ENCODE measurements around the gene BMP6.

Gene BMP6

DNA sequence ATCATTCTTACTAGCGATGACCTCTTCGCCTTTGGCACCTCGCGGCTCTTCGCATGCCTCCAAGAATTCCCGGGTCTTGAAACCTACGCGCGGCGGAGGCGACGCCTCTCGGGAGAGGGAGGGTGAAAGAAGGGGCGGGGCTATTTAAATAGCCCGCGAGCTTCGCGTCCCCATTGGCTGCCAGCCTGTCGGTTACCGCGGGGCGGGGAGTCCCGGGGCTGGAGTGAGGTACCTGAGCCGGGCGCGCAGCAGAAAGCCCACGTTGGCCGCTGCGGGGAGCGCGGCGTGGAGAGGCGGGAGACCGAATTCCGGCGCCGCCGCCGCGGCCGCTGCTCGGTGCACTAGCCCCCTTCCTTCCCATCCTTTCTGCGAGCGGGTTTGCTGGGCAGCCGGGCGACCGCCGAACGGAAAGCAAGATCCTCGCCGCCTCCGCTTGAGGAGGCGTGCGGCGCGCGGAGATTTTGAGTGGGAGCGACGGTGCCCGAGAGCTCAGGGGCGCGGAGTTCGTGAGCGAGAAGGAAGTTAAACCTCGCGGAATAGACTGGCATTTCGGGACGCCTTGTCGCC is at the start of gene BMP6:
Gene BMP6 (plus strand): TSS at position 251 of the 567 bp plus-strand sequence. CDS start 857 bp downstream, outside the sequence.
- DNase-seq = peak; percentile 80

DNA sequence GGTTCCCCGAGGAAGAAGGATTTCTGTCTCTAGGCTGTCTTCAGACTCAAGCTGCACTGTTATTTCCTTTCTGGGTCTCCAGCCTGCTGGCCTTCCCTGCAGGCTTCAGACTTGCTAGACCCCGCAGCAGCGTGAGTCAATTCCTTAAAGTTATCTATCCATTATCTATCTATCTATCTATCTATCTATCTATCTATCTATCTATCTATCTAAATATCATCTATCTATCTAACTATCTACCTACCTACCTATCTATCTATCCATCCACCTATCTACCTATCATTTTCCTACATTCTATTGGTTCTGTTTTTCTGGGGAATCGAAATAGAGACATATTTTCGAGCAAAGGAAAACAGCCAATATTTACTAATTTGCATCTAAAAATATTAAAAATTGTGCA is 48.7 kb upstream of the BMP6 start:
- DNase-seq = no peak

DNA sequence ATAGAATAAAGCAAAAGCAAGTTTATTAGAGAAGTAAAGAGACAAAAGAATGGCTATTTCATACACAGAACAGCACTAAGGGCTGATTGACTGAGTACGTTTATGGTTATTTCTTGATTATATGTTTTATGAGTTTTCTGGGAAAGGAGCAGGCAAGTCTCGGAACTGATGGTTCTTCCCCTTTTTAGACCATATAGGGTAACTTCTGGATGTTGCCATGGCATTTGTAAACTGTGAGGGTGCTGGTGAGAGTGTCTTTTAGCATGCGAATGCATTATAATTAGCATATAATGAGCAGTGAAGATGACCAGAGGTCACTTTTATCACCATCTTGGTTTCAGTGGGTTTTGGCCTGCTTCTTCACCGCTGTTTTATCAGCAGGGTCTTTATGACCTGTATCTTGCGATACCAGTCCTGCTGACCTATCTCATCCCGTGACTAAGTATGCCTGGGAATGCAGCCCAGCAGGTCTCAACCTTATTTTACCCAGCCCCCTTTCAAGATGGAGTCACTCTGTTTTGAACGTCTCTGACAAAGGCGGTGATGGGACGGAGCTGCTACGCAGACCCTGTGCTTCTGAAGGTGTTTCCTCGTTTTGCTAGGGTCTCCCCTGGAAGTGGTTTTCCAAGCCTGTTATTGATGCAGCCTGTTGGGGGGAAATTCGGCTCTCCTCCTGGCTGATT is 45.4 kb upstream of the BMP6 start:
- DNase-seq = no peak

DNA sequence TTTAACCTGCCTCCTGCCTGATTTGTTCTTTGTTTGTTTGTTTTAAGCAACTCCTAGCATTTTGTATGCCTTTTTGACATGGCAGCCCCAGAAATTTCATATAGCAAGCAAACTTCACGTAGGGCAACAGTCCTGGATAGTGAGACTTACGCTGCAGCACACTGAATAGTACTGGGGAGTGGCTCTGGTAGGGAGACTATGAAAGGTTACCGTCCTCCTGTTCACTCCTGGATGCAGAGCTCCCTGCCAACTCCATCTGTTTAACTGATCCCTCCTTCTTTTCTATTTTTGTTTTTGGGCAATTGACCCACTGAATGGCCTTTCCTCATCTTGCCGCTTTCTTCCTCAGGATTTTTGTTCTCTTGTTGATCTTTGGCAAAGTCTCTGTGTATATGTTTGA is 44.5 kb upstream of the BMP6 start:
- DNase-seq = no peak

DNA sequence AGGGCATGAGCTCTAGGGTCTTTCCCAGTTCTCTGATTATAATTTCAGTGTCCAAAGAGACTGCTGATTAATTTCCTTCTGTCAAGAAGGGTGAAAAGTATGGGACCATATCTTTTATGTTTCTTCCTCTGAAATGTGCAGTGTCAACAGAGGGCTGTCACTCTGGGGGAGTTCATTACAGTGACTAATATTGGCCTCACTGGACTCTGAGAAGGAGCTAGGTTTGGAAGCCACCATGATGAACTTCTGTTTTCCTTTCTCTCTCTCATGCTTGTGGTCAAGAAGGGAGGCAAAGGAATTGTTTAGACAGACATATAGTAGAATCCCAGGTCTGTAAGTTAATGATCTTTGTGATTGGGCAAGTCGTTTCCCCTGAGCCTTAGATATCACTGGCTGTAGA is 41.8 kb upstream of the BMP6 start:
- no peak for DNase-seq

DNA sequence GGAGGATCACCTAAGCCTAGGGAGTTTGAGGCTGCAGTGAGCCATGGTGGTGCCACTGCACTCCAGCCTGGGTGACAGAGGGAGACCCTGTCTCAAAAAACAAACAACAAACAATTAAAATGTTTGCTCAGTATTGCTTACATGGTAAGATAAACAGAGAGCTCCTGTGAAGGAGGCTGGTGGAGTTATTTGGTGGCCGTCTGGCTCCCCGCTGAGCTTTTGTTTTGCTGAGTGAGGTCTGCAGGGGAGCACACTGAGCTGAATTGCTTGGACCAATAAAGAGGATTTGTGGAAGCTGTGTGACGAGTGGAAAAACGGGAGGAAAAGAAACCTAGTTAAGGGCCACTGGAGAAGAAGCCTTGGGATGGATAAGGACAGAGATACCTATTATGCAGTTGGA is 41.1 kb upstream of the BMP6 start:
- no peak for DNase-seq

DNA sequence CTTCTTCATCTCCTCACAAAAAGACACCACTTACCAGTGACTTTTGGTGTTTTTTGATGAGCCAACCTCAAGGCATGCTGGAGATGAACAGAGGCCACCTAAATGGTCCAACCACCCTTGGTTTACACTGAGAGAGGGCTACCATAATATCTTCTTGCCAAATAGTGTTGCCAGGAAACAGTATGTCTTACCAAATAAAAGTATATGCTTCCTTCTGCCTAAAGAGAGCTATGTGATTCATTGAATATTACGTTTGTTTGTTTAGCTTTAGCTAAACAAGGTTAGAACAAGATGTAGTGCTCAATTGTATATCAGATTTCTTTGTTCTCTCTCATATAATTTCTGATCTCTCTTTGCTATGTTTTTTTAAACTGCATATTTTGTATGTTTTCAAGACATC is 40.6 kb upstream of the BMP6 start:
- no peak for DNase-seq

DNA sequence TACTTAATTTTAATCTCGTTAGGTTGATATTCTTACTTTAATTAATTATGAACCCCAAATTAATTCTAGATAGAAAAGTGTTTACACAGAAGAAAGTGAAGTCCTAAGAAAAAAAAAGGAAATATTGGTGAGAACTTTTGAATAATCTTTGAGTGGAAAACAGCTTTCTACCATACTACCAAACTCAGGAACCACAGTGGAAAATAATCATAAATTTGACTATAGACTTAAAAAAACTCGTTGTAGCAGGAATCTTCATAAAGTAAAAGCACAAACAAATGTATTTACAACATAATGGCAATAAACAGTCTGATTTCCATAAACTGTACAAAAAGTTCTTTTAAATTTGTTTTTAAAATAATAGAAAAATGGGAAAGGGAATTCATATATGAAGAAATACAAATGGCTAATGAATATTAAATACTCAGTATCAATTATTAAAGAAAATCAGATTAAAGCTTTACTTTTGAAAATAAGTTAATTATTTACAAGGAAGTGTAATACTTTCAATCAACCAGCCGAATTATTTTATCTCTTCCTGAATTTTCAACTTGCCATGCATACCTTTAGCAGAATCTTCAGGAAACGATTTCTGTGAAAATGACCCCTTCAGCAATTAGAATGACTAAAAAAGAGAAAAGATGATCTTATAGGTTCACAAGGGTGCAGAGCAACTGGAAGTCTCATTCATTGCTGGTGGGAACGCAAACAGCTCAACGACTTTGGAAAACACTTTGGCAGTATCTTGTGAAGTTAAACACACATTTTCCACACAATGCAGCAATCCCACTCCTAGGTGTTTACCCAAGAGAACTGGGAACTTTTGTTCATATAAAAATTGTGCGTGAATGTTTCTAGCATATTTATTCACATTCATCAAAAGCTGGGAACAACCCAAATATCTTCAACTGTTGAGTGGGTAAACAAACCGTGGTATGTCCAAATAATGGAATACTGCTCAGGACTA is 38.5 kb upstream of the BMP6 start:
- DNase-seq = no peak

DNA sequence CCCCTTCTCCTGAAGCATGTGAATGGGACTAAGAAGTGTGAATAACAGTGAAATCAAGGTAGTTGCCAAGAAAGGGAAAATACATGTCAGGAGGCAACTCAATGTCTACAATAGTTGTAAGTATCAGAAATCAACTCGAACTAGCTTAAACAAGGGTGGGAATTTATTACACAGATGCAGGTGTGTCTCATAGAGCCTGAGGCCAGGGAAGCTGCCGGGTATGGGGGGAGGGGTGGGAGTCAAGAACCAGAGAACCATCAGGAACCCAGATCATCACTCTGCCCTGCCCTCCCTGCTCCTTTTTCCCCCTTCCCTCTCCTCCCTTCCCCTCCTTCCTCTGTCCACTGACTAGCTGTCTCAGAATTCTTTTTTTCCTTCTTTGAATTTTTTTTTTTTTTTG is 34.9 kb upstream of the BMP6 start:
- DNase-seq = no peak

DNA sequence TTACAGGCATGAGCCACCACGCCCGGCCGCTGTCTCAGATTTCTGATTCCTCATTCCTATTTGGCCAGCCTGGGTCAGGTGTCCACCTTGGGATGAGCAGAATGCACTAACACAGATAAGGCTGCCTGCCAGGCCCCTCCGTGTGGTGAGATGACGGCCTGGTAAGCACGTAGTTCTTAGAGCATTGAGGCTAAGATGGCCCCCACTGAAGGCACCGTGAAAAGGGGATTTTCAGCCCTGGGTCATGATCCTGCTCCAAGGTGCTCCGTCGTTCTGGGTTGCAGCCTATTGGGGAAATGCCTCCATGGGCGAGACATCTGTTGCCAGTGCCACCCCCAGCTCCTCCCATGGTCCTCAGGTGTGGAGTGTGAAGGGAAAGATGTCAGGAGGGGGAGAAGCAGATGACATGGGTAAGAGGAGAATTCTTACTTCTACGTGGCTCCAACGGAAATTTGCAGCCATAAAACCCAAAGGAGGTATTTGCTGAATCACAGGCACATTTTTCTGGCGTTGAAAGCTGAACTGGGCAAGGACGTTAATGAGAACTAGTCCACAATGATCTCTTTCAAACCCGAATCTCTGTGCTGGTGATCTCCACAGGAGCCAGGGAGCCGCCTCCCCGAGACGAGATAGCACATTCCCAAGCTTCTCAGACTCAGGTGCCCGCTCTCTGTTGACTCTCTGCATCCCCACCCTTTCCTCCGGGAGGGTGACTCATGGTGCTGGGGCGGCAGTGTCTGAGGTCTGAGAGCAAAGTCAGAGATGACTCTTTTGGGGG is 34.0 kb upstream of the BMP6 start:
- DNase-seq = no peak

DNA sequence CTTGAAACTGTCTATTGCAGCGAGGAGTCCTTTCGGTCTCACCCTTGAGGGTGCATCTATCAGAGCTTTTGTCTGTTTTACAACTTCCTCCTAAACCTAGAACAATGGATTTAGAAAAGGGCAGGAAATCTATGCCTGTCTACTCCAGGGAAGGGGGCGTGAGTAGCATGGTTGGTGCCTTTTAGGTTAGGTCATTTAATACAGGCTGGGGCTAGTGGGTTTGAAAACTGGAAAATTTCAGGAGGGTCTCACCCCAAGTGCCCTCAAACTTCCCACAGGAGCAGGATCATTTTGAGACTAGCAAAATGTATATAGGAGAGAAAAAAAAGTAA is 33.5 kb upstream of the BMP6 start:
- DNase-seq = no peak

DNA sequence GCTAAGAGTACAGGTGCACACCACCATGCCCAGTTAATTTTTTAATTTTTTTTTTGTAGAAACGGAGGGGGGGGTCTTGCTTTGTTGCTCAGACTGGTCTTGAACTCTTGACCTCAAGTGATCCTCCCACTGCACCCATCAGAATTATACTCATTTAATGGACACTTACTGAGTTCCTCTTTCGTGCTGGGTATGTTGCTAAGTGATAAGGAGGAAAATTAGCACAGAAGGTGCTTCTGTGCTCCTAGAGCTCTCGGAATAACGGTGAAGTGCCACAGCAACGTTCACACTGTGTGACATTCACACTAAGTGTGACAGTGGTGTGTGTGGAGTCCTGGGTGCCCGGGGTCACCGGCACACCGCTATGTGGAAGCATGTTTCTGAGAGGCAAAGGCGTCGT is 32.1 kb upstream of the BMP6 start:
- no peak for DNase-seq

DNA sequence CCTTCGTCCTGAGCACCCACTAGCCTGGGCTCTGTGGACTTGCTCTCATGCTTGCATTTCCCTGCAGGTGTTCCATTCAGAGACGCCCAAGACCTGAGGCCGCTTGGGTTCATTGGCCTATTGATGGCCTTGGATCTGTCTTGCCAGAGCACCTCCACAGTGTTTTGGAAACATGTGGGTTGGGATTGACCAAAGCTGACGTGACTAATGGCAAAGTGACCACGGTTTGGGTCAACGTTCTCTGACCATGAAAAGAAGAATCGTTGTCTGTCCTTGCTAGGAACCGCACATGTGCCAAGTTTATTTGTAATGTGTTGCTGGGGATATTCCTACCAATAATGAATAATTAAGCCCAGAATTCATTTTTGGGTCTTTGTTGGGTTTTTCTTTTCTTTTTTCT is 29.8 kb upstream of the BMP6 start:
- no peak for DNase-seq

DNA sequence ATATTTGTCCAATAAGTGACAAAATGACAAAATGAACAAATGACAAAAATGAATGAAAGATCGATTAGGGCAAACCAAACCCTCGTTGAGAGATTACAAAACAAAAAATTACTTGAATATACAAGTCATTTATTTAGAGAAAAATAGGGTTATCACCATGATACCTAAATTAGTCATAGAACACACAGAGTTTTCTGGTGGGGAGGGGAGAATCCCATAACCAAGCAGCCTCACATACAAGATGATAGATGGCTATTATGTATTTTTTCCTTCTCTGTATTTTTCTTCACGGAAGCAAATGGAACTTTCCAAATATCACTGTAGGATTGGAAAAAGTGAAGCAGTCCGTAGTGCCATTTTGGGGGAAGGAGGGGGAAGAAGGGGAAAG is 28.5 kb upstream of the BMP6 start:
- no peak for DNase-seq

DNA sequence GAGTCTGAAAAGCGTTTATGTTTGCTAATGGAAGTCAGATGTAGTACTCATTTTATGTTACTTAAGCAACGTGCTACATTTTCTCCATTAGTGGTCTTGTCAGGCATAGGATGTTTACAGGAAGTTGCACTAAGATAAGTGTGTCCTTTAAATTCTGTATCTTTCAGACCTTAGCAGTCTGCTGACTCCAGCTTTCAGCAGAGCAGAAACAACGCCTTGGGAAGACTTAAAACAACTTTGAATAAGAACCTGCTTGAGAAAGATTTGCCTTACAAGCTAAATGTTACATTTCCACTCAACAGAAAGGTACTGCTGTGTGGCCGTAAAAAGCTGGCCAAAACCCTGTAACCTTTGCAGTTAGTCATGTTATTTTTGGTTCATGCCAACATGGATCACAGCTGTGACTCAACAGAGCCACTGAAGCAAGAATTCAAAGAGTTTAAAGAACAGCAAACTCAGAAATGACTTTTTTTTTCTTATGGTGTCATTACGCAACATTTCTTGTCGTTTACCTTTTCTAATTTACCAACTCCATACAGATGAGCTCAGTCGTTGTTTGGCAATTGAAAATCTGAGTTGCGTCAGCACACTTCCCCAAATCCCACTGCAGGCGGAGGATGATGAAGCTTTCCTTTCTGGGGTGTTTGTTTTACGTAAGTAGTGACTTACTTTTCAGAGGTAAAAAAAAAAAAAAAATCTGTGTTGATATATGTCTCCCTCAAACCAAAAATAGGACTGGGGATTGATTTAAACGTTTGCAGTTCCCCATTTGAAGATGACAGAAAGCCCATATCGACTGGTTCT is 27.9 kb upstream of the BMP6 start:
- no peak for DNase-seq

DNA sequence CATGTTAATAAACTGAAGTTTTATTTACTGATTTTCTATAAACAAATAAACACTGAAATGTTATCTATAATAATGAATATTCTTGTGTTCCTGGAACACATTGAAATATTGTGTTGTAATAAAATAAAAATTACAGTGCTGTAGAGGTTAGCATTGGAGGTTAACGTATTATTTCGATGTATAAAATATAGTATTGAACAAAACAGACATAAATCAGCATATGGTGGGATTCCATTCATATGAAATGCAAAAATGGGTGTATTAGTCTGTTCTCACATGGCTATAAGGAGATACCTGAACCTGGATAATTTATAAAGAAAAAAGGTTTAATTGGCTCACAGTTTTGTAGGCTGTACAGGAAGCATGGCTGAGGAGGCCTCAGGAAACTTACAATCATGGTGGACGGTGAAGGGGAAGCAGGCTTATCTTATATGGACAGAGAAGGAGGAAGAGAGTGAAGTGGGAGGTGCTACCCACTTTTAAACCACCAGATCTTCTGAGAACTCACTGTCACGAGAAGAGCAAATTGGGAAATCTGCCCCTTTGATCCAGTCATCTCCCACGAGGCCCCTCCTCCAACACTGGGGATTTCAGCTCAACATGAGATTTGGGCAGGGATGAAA is 24.6 kb upstream of the BMP6 start:
- no peak for DNase-seq

DNA sequence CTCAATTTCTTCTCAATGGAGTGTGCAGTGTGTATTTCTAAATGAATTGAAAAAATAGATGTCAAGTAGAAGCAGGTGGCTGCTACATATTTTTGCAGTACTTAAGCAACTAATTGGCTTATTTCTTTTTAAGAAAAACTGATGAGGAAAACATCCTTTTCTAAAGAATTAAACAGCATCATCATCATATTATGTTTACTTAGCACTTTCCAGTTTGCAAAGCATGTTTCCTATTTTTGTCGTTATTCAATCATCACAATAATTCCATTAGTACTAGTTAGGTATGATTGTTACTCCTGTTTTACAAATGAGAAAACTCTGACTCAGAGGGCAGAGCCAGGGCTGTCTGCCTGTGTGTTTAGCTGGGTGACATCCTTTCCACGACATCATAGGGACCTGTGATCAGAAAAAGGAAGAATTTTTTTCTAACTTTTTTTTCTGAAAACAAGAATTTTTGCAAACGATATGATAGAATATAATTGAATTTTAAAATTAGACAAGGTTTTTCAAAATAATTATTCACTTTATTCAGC is 22.7 kb upstream of the BMP6 start:
- no peak for DNase-seq

DNA sequence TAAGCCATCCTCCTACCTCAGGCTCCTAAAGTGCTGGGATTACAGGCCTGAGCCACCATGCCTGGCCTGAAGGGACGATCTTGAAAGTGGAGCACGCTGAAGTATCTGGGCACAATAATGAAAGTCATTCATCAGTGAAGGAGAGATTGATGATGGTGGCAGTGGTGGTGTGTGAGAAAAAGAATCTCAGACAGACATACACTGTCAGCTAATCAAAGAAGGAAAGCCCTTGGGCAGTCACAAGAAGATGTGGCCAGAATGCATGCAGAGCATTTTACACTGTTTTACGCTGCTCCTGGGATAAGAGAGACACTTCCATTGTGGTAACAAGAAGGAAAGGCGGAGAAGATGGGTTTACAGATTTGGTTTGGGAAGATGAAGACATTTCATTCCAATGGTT is 20.4 kb upstream of the BMP6 start:
- no peak for DNase-seq

DNA sequence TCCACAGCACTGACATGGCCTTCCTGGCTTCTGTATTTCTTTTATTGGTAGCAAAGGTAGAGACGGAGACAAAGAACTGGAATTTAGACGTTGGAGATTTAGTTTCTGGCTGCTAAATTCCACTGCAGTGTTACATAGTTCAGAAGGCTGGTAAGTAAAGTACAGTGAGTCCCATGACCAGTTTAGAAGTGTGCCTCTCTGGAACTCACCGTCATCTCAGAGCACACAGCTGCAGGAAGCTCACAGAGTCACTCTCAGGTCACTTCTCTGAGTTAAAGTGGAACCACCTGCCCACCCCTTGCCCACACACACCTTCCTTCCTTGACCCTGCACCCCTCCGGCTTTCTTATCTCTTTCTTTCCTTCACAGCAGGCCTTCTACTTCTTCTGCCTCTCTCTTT is 19.6 kb upstream of the BMP6 start:
- no peak for DNase-seq

DNA sequence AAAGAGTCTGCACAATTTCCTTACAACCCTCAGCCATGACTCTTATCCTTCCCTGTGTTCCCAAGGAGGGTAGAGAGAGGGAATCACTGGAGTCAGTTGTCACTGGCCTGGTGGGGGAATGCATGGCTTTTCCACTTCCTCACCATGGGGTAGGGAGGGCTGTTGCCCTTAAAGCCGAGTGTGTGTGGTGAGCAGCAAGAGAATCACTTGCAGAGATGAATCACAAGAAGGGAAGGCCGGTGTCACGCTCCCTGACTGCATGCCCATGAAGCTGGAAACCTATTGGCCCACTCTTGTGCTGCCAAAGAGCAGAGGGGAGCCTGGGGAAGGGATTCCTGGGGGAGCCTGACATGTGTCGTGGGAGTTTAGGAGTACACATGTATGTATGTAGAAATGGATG is 18.1 kb upstream of the BMP6 start:
- no peak for DNase-seq

DNA sequence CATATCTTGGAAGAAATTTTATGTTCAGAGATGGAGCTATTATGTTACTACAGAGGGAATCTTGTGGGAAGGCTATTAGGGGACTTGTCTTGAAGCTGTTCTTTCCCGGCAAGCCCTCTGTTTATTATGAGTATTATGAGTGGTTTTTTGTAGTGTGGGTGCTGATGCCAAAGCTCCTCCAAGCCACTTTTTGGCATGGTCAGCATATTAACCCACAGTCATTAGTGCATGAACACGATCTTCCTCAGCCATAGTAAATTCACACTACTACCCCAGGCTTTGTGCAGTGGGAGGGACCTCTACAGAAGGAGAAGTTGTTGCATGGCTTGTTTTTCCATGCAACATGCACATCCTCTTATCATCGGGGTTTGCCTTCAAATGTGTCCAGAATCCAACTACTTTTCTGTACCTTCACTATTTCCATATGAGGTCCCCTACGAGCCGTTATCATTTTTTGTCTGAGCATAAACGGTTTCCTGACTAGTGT is 6.5 kb upstream of the BMP6 start:
- no peak for DNase-seq

DNA sequence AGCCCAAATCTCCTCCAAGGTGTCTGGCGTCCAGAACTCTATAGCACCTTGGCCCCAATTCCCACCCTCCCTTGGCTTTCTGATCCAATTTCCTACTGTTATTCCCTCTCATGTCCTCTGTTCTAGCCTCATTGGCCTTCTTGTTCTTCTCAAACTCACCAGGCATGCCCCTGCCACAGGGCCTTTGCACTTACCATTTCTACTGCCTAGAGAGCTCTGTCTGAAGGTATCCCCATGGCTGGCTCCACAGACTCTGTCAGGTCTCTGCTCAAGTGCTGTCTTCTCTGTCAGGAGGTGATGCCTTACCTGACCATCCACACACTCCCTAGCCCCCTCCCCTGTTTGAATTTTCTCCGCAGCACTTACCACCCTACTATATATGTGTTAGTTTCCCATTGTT is 5.6 kb upstream of the BMP6 start:
- DNase-seq = no peak
